Fibroblast of pulmonary artery (primary cell): ENCODE measurements around the gene CREG2.

Source experiments
- DNase-seq: peaks from one replicate; pipeline ENCODE4 v3.0.0-alpha.2; 2010; ENCODE audit warnings: low read depth
- H3K4me3 ChIP-seq: replicated peaks from 2 replicates; pipeline ENCODE4 v1.5.1; 2011; ENCODE audit warnings: low read depth, mild to moderate bottlenecking, control low read depth, low read length, moderate library complexity
- TF ChIP-seq, protein P1 (sequence below): IDR thresholded peaks from 2 replicates; pipeline ENCODE4 v1.5.1; 2011; ENCODE audit warnings: mild to moderate bottlenecking, control low read depth, low read length, inconsistent platforms; ENCODE audit errors: missing control alignments

CREG2 gene

DNA sequence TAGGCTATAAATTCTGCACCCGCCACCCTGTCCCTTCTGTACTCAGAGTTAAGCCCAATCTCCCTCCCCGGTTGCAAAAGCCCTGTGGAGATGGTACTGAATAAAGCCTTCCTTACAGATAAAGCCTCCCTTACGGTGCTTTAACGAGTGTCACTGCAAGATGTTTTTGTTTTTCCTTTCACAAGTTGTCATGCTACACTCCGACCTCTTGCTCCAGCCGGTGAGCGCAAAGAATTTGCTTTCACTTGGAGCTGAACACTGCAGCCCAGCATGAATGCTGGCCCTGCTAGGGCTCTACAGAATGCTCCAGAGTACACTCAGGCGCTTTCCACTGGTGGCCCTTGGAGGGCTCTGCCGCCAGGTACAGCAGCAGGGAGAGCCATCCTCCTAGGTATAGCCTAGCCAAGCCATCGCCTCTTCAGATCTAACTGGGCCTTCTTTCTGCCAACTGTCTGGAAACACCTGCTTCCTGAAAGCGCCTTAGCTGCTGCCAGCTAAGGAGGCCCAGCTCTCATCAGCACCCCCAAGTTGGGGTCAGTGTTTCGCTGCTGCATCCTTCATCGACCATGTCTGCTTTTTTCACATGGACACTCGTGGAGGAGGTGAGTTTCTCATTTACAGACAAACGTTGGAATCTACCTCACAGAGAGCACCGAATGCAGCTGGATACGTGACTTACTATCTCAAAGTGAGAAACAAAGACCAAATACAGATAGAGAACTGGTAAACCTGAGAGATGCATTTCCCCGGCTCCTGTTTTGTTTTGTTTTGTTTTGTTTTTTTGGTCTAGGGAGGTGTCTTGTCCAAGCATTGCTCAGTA is 13.4 kb upstream of the CREG2 start:
- TF ChIP-seq, protein P1, sequence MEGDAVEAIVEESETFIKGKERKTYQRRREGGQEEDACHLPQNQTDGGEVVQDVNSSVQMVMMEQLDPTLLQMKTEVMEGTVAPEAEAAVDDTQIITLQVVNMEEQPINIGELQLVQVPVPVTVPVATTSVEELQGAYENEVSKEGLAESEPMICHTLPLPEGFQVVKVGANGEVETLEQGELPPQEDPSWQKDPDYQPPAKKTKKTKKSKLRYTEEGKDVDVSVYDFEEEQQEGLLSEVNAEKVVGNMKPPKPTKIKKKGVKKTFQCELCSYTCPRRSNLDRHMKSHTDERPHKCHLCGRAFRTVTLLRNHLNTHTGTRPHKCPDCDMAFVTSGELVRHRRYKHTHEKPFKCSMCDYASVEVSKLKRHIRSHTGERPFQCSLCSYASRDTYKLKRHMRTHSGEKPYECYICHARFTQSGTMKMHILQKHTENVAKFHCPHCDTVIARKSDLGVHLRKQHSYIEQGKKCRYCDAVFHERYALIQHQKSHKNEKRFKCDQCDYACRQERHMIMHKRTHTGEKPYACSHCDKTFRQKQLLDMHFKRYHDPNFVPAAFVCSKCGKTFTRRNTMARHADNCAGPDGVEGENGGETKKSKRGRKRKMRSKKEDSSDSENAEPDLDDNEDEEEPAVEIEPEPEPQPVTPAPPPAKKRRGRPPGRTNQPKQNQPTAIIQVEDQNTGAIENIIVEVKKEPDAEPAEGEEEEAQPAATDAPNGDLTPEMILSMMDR, result no peak
- no peak overlapping the region for H3K4me3 ChIP-seq
- DNase-seq, result no peak

DNA sequence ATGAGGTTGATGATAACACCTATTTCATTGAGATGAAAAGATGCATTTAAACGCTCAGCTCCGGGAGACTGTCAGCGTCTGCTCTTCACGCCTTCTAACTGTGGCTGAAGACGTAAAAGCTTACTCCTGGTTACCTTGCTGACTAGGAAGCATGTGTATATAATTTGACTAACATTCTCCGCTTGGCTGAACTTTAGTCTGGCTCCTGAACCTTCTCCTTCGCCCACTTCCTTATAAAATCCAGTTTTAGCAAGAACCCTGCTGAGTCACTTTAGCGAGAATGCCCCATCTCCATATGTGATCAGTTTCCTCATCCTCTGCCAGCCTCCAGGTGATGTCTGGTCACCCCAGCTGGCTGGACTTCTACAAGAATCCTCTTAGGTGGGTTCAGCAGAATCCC is 12.7 kb upstream of the CREG2 start:
- no peak overlapping the region for H3K4me3 ChIP-seq
- no peak for DNase-seq

DNA sequence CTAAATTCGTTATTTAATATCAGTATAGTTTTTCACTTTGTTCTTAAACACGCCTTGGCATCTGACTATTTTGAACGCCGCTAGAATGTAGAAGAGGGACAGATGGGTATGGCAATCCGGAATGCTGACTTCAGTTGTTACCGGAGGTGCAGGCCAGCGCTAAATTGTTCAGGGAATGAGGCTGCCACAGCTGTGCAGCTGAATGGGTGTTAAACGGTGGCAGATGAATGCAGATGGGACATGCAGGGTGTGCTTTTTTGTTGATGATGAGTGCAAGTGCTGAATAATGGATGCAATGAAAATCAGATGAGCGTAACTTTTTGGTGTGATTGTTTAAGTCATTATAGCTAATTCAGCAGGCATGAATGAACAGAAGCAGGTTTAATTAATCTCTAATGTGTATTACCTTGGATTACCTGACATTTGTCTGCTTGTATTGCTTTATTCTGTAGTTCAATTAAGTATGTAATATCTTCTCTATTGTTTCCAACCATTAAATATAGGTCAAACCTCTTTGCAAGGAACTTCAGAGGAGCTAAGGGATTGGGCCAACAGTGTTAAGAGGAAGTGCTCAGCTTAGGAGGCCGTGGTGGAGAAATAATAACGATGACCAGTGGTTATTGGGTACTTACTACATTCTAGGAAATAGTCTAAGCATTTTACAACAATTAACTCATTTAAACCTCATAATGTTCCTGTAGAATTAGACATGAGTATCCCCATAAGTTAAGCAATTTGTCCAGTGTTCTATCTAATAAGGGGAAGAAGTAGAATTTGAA is 11.9 kb upstream of the CREG2 start:
- TF ChIP-seq, protein P1, result no peak
- DNase-seq, result no peak

More for the DNA sequence above, 12.7 kb upstream of the CREG2 start:
- TF ChIP-seq, protein P1, result no peak

GRCh38 chr2:101398116-101398821 is 11.0 kb upstream of the CREG2 start:
- DNase-seq, result no peak
- no peak overlapping the region for H3K4me3 ChIP-seq
- TF ChIP-seq, protein P1, result no peak

More for the DNA sequence above, 11.9 kb upstream of the CREG2 start:
- no peak overlapping the region for H3K4me3 ChIP-seq

- peak; percentile 89 for DNase-seq
- TF ChIP-seq, protein P1, result no peak
- no peak overlapping the region for H3K4me3 ChIP-seq
These were observed 9.0 kb upstream of the CREG2 start for GRCh38 chr2:101396316-101396717.

- H3K4me3 ChIP-seq, result no peak overlapping the region
- TF ChIP-seq, protein P1, result no peak
- DNase-seq, result no peak
These were observed 8.4 kb upstream of the CREG2 start for GRCh38 chr2:101395545-101396315.
